Neural cell (in vitro differentiated cells): ENCODE data around the gene KIF14. TPM values are rescaled to one million over a fixed set of nuclear protein-coding genes. Genes with fewer than 3 reads are reported as not detected.

Source experiments
- H2AFZ ChIP-seq: fragments of 200-600, 300-800 bp; sonication (generic), shearing (Covaris generic); 2 replicates; pipeline ENCODE4 v1.6.0; 2014; ENCODE audit warnings: low read depth, mild to moderate bottlenecking, antibody characterized with exemption, low read length, moderate library complexity
- H3F3A ChIP-seq: fragments of 200-600 bp; shearing (Covaris generic); 2 replicates; pipeline ENCODE4 v1.6.1; 2016; ENCODE audit warnings: mild to moderate bottlenecking, moderate library complexity, mixed read lengths, antibody characterized with exemption, low read length; ENCODE audit not compliant: insufficient read depth, poor library complexity, severe bottlenecking
- H3K27ac ChIP-seq: fragments of 200-600, 300-800 bp; sonication (generic), shearing (Covaris generic); 2 replicates; pipeline ENCODE4 v1.5.1; 2014; ENCODE audit warnings: mild to moderate bottlenecking, low read length, moderate library complexity
- H3K27me3 ChIP-seq: fragments of 300-800, 200-600 bp; sonication (generic), shearing (Covaris generic); 2 replicates; pipeline ENCODE4 v1.6.0; 2014; ENCODE audit warnings: mild to moderate bottlenecking, low read depth, low read length, moderate library complexity; ENCODE audit not compliant: insufficient read depth
- H3K36me3 ChIP-seq: fragments of 300-800, 200-600 bp; sonication (generic), shearing (Covaris generic); 2 replicates; pipeline ENCODE4 v1.5.1; 2014; ENCODE audit warnings: mild to moderate bottlenecking, antibody characterized with exemption, low read length, moderate library complexity; ENCODE audit not compliant: insufficient read depth
- H3K4me2 ChIP-seq: fragments of 300-800, 200-600 bp; sonication (generic), shearing (Covaris generic); 2 replicates; pipeline ENCODE4 v1.6.0; 2014; ENCODE audit warnings: mild to moderate bottlenecking, low read length
- H3K4me3 ChIP-seq: fragments of 300-800, 200-600 bp; sonication (generic), shearing (Covaris generic); 2 replicates; pipeline ENCODE4 v1.5.1; 2014; ENCODE audit warnings: mild to moderate bottlenecking, low read length, moderate library complexity
- H3K79me2 ChIP-seq: fragments of 200-600 bp; shearing (Covaris generic); replicated peaks from 2 replicates; pipeline ENCODE4 v1.6.0; 2014; ENCODE audit warnings: mild to moderate bottlenecking, low read length, moderate library complexity; ENCODE audit not compliant: insufficient read depth
- H3K9ac ChIP-seq: fragments of 300-800, 200-600 bp; sonication (generic), shearing (Covaris generic); 2 replicates; pipeline ENCODE4 v1.6.1; 2016; ENCODE audit warnings: mild to moderate bottlenecking, low read length, mixed read lengths
- H3K9me2 ChIP-seq: fragments of 200-600 bp; shearing (Covaris generic); 2 replicates; pipeline ENCODE4 v1.6.1; 2016; ENCODE audit warnings: mild to moderate bottlenecking, low read length, mixed read lengths; ENCODE audit not compliant: insufficient read depth
- H3K9me3 ChIP-seq: fragments of 200-600, 300-800 bp; sonication (generic), shearing (Covaris generic); 2 replicates; pipeline ENCODE4 v1.6.1; 2016; ENCODE audit warnings: mild to moderate bottlenecking, mixed run types, low read length, moderate library complexity, mixed read lengths
- H4K20me1 ChIP-seq: fragments of 200-600 bp; shearing (Covaris generic); 2 replicates; pipeline ENCODE4 v1.6.1; 2016; ENCODE audit warnings: mild to moderate bottlenecking, mixed run types; ENCODE audit not compliant: insufficient read depth
- EP300 ChIP-seq: fragments of 450-650 bp; conservative IDR thresholded peaks from 2 replicates; pipeline ENCODE4 v1.6.1; 2014; ENCODE audit warnings: antibody characterized with exemption, mild to moderate bottlenecking, moderate library complexity; ENCODE audit not compliant: poor library complexity, severe bottlenecking
- EZH2 ChIP-seq: fragments of 200-600, 300-800 bp; shearing (Covaris generic), sonication (generic); IDR thresholded peaks from 2 replicates; pipeline ENCODE4 v1.6.1; 2014; ENCODE audit warnings: antibody characterized with exemption, low read length, borderline replicate concordance, mild to moderate bottlenecking; ENCODE audit not compliant: insufficient read depth, poor library complexity, severe bottlenecking
- MXI1 ChIP-seq: fragments of 450-650 bp; conservative IDR thresholded peaks from 2 replicates; pipeline ENCODE4 v1.6.1; 2014; ENCODE audit warnings: antibody characterized with exemption, mild to moderate bottlenecking; ENCODE audit not compliant: poor library complexity, severe bottlenecking
- POLR2AphosphoS5 ChIP-seq: IDR thresholded peaks from 2 replicates; pipeline ENCODE4 v1.6.1; 2012
- RAD21 ChIP-seq: fragments of 450-650 bp; conservative IDR thresholded peaks from 2 replicates; pipeline ENCODE4 v1.6.1; 2014; ENCODE audit warnings: antibody characterized with exemption, mild to moderate bottlenecking, moderate library complexity
- SMC3 ChIP-seq: fragments of 450-650 bp; conservative IDR thresholded peaks from 2 replicates; pipeline ENCODE4 v1.6.1; 2014; ENCODE audit warnings: antibody characterized with exemption, mild to moderate bottlenecking, moderate library complexity; ENCODE audit not compliant: poor library complexity
- TAF1 ChIP-seq: IDR thresholded peaks from 2 replicates; pipeline ENCODE4 v1.6.1; 2012; ENCODE audit warnings: low read depth
- polyA plus RNA-seq: library from polyadenylated mRNA; depleted of rRNA; stranded (reverse); fragments of >200 nt; gene quantifications from 2 replicates; pipeline ENCODE4 v1.2.3, GENCODE V29; 2014
- TF ChIP-seq, protein P1 (sequence below): fragments of 450-650 bp; IDR thresholded peaks from 2 replicates; pipeline ENCODE4 v1.5.1; 2014; ENCODE audit warnings: antibody characterized with exemption, mild to moderate bottlenecking, moderate library complexity; ENCODE audit not compliant: poor library complexity, severe bottlenecking
- TF ChIP-seq, protein P2 (sequence below): IDR thresholded peaks from 2 replicates; pipeline ENCODE4 v1.6.1; 2012; ENCODE audit warnings: borderline replicate concordance

KIF14 gene
- polyA plus RNA-seq, 1 donor from 2014 or later, result 0.69 TPM

DNA sequence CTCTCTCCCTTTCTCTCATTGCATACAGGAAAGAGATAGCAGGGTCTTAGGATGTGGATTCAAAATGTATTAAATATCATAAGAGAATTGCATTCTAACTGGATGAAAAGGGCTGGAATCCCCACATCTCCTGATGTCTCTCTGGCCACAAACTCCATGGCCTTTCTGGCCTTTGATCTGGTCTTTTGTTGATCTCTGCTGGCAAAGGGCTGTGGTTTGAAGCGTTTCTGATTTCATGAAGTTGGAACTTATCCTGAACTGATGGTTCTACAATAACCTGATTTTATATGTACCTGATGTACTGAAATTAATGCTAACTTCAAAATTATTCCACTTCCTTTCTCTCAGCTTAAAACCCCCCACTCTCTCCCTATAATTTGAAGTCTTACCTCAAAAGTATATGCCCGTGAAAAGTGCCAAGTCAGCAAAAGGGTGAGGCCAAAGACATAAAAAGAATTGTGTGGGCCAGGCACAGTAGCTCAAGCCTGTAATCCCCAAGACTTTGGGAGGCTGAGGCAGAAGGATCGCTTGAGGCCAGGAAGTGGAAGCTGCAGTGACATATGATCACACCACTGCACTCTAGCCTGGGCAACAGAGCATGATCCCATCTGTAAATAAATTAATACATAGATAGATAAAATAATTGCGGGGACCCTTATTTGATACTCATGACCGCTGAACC is 6.4 kb upstream of the KIF14 start:
- Histone ChIP-seq H3K36me3 (no peaks in the 10 kb centered on the region), H3K9me2 (no peaks in the 10 kb centered on the region), H3K27ac (no peak overlapping the region), H3K9ac (no peak overlapping the region), H3K4me2 (no peak overlapping the region), H4K20me1 (no peaks in the 10 kb centered on the region), H3K27me3 (no peaks in the 10 kb centered on the region), H3K9me3 (no peaks in the 10 kb centered on the region), H2AFZ (no peak overlapping the region), H3F3A (no peaks in the 10 kb centered on the region), H3K4me3 (no peak overlapping the region), H3K79me2 (no peaks in the 10 kb centered on the region)
- TF ChIP-seq EP300, result no peak
- no peak for TF ChIP-seq TAF1
- TF ChIP-seq, protein P1, sequence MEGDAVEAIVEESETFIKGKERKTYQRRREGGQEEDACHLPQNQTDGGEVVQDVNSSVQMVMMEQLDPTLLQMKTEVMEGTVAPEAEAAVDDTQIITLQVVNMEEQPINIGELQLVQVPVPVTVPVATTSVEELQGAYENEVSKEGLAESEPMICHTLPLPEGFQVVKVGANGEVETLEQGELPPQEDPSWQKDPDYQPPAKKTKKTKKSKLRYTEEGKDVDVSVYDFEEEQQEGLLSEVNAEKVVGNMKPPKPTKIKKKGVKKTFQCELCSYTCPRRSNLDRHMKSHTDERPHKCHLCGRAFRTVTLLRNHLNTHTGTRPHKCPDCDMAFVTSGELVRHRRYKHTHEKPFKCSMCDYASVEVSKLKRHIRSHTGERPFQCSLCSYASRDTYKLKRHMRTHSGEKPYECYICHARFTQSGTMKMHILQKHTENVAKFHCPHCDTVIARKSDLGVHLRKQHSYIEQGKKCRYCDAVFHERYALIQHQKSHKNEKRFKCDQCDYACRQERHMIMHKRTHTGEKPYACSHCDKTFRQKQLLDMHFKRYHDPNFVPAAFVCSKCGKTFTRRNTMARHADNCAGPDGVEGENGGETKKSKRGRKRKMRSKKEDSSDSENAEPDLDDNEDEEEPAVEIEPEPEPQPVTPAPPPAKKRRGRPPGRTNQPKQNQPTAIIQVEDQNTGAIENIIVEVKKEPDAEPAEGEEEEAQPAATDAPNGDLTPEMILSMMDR, result no peak
- TF ChIP-seq MXI1, result no peak
- TF ChIP-seq RAD21, result no peak
- TF ChIP-seq POLR2AphosphoS5, result no peak
- TF ChIP-seq, protein P2, sequence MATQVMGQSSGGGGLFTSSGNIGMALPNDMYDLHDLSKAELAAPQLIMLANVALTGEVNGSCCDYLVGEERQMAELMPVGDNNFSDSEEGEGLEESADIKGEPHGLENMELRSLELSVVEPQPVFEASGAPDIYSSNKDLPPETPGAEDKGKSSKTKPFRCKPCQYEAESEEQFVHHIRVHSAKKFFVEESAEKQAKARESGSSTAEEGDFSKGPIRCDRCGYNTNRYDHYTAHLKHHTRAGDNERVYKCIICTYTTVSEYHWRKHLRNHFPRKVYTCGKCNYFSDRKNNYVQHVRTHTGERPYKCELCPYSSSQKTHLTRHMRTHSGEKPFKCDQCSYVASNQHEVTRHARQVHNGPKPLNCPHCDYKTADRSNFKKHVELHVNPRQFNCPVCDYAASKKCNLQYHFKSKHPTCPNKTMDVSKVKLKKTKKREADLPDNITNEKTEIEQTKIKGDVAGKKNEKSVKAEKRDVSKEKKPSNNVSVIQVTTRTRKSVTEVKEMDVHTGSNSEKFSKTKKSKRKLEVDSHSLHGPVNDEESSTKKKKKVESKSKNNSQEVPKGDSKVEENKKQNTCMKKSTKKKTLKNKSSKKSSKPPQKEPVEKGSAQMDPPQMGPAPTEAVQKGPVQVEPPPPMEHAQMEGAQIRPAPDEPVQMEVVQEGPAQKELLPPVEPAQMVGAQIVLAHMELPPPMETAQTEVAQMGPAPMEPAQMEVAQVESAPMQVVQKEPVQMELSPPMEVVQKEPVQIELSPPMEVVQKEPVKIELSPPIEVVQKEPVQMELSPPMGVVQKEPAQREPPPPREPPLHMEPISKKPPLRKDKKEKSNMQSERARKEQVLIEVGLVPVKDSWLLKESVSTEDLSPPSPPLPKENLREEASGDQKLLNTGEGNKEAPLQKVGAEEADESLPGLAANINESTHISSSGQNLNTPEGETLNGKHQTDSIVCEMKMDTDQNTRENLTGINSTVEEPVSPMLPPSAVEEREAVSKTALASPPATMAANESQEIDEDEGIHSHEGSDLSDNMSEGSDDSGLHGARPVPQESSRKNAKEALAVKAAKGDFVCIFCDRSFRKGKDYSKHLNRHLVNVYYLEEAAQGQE, result no peak
- no peak for TF ChIP-seq EZH2
- TF ChIP-seq SMC3, result no peak

DNA sequence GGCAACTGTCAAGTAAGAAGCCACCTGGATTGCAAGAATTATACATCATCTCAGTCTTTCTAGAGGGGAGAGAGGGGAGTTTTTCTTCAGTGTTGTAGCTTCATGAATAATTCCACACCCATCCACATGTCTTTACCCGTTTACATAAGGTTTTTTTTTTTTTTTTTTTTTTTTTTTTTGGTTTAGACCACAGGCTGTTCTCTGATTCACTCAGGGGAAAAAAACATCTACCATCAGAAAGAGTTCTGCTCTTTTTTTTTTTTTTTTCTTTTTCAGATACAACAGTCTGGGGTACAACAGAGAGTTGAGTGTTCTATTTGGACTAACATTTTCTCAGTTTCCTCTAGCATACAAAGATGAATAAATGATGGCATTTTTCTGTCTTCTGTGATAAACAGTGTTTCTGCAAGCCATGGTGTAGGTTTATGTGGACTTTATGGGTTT is 4.9 kb upstream of the KIF14 start:
- H3K27ac ChIP-seq, result no peak overlapping the region
- no peaks in the 10 kb centered on the region for H3F3A ChIP-seq
- H3K4me3 ChIP-seq, result no peak overlapping the region
- H3K9me3 ChIP-seq, result no peaks in the 10 kb centered on the region
- H4K20me1 ChIP-seq, result no peaks in the 10 kb centered on the region
- H3K27me3 ChIP-seq, result no peaks in the 10 kb centered on the region
- H3K9ac ChIP-seq, result no peak overlapping the region
- H3K36me3 ChIP-seq, result no peaks in the 10 kb centered on the region
- no peaks in the 10 kb centered on the region for H3K79me2 ChIP-seq
- no peak overlapping the region for H2AFZ ChIP-seq
- no peaks in the 10 kb centered on the region for H3K9me2 ChIP-seq
- no peak overlapping the region for H3K4me2 ChIP-seq
- TF ChIP-seq, protein P2, result no peak
- TF ChIP-seq MXI1 (no peak), TAF1 (no peak), RAD21 (no peak), SMC3 (no peak), POLR2AphosphoS5 (no peak), EZH2 (no peak), EP300 (no peak)
- TF ChIP-seq, protein P1, result no peak
